ENCODE measurements around the gene LRP5.
"Not testable (repeated sequence)": the region's sequence is repeated elsewhere in the genome, so short reads cannot be mapped to it uniquely, and the experiment has no call there.

Gene LRP5

DNA sequence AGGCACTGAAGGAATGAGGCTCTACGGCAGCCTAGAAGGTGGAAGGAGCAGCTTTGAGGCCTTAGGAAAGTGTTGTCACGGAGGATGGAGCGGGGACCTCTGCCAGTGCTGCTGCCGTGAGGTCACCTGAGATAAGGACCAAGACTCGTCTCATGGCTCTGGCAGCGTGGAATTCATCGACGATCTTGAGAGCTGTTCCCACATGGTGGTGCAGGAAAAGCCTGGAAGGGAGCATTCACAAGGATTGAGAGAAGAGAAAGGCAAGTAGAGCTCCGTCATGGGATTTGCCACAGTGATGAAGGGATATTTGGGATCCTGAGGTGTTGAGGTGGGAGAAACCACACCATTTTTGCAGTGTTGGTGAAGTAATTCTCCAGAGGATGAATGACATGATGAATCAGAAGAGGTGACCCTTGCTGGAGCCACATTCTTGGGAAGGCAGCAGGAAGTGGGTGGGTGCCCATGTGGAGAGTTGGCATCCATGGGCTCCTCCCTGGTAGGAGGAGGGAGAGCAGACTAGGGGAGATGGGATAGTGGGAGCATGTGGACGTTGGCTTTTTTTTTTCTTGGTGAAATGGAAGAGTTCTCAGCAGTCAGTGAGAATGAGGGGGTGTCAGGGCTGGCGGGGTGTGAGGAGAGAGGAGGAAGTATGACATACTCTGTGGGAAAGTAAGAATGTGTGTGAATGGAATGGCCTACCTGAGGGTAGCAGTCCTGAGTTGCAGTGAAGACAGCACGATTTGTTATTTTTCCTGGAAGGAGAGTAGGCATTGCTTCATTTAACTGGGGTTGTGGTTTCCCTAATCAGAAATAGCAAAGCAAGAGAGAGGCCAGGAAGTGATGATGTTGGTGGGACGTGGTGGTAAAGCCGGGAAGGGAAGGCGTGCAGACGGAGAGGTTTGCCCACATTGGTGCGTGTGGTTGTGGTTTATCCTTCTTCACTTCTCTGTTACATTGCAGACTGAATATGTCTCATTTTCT is 159.3 kb downstream of the LRP5 start:
- FAIRE-seq, result no peak

DNA sequence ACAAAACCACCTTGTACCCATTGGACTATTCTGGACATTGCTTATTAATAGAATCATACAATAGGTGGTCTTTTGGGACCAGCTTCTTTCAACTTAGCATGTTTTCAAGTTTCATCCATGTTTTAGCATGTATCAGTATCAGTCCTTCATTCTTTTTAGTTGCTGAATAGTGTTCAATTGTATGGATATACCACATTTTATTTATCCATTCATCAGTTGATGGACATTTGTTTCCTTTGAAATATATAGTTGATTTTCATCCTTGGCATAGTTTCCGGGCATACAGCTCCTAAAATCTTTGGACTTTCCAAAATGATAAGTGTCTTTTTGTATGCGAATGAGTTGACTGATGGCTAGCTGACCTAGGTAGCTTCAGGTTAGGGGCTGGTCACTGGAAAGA is 160.4 kb downstream of the LRP5 start:
- no peak for FAIRE-seq

DNA sequence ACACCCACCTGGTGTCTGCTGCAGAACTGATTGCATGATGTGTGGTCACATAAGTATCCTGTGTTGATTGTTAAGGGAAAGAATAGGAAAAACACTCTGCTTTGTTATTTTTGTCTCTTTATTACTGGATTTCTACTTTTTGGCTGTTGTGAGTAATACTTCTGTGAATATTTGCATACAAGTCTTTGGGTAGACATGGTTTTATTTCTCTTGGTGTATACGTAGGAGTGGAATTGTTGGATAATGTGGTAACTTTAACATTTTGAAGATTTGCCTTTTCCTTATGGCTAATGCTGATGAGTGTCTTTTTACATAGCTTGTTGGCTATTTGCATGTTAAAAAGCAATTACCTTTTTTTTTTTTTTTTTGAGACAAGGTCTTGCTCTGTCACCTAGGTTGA is 161.3 kb downstream of the LRP5 start:
- FAIRE-seq, result no peak

GRCh38 chr11:68475626-68476025 is 163.2 kb downstream of the LRP5 start:
- not testable (repeated sequence) for FAIRE-seq

GRCh38 chr11:68479390-68479789 is 167.0 kb downstream of the LRP5 start:
- FAIRE-seq, result no peak

DNA sequence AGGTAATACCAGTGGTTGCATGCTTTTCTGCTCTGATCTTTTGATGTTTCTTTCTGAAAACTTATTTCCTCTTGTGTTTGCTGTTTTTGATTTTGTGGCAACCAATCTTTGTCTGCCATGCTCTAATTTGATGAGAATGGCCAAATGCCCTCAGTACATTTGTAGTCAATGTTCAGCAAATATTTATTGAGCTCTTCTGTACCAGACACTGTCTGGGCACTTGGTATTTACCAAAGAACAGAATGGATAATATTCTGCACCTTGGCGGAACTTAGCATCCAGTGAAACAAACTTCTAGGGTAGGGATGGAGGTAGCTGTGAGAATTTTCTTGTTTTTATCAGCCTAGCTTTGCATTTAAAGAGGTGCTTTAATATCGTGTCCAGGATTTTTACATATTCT is 167.8 kb downstream of the LRP5 start:
- FAIRE-seq, result no peak

- FAIRE-seq, result no peak
Observed at GRCh38 chr11:68480852-68481510, 168.6 kb downstream of the LRP5 start.

DNA sequence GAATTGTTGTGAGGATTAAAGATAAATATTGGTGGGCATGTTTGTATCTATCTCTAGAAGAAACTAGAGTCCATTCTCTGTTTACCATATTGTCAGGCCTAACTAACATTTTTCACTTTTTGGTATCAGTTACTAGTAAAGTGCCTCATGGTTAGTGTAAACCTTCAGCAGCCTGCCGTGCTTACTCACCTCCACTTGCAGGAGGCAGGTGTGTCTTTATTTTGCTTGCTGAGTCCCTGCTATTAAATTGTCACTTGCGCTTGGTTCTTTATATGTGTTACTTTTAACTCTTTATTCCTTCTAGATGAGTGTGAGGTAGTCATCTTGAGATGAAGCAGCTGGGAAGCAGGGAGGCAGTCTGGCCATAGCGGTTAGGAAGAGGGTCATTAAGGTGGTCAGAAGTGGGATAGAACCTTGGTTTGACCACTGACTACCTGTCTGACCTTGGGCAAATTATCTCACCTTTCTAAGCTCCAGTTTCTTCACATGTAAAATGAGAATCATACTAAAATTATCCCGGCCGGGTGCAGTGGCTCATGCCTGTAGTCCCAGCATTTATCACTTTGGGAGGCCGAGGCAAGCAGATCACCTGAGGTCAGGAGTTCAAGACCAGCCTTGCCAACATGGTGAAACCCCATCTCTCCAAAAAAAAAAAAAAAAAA is 169.3 kb downstream of the LRP5 start:
- no peak for FAIRE-seq

GRCh38 chr11:68488623-68489022 is 176.2 kb downstream of the LRP5 start:
- FAIRE-seq, result no peak

GRCh38 chr11:68495220-68495729 is 182.9 kb downstream of the LRP5 start:
- FAIRE-seq, result no peak

DNA sequence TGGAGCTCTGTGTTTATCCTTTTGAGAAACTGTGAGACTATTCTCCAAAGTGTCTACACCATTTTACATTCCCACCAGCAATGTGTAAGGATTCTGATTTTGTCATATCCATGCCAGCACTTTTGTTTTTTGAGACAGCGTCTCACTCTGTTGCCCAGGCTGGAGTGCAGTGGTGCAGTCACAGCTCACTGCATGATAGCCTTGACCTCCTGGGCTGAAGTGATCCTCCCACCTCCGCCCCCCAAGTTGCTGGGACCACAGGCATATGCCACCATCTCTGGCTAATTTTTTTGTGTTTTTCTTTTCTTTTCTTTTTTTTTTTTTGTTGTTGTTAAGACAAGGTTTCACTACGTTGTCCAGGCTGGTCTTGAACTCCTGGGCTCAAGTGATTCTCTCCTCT is 183.5 kb downstream of the LRP5 start:
- no peak for FAIRE-seq

DNA sequence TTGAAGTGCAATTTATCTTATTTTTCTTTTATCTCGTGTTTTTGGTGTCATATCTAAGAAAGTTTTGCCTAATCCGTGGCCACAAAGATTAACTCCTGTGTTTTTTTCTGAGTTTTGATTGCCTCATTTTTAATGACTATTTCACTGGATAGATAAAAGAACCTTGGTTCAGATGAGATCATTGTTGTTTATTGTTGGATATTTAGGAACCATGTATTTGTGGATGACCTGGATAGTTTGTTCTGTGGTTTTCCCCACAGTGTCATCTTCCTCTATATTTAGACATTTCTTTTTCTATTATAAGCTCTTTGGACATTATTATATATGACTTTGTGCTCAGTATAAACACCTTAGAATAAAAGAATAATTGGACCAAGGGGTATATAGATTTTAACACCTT is 185.4 kb downstream of the LRP5 start:
- FAIRE-seq, result no peak

- FAIRE-seq, result no peak
Observed at GRCh38 chr11:68498321-68498720, 185.9 kb downstream of the LRP5 start.

All from islet of Langerhans (tissue), 1 donor.